ENCODE results near the gene ZACN.
"Not testable (repeated sequence)": the region's sequence is repeated elsewhere in the genome, so short reads cannot be mapped to it uniquely, and the experiment has no call there.

The ZACN gene

DNA sequence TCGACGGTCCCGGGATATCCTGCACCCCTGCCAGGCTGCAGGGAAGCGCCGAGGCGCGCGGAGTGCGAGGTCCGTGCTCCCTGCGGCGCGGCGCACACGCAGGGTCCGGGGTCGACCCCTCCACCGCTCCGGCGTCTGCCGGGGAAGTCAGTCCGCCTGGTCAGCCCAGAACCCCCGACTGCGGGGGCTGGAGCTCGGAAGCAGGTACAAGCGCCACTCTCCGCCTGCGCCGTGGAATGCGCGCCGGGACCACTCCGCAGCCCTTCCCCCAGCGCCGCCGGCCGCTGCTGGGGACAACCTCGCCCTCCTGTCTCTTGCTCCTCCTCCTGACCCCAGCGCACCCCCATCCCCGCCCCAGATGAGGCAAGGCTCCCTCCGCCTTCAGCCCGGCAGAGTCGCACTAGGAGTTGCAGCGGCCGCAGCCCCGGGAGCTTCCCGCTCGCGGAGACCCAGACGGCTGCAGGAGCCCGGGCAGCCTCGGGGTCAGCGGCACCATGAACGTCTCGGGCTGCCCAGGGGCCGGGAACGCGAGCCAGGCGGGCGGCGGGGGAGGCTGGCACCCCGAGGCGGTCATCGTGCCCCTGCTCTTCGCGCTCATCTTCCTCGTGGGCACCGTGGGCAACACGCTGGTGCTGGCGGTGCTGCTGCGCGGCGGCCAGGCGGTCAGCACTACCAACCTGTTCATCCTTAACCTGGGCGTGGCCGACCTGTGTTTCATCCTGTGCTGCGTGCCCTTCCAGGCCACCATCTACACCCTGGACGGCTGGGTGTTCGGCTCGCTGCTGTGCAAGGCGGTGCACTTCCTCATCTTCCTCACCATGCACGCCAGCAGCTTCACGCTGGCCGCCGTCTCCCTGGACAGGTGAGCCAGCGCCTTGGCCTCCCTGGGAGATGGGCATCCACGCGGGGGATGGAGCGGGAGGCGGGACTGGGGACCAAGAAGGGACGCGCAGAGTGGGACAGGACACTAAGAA is 4.3 kb upstream of the ZACN start, which contains the start of gene GALR2:
GALR2 (plus strand) TSS at position 392 of the 974 bp plus-strand sequence; CDS start at position 495, 103 bp downstream.
- Histone ChIP-seq H3K27ac (no peak within 1 kb of the TSS), H3K4me3 (peak within 1 kb of the TSS; percentile 39)
- no peak for DNase-seq (ENCODE audit: low spot score)
- TF ChIP-seq CTCF (IDR thresholded peaks at IDR 0.05): no peak

DNA sequence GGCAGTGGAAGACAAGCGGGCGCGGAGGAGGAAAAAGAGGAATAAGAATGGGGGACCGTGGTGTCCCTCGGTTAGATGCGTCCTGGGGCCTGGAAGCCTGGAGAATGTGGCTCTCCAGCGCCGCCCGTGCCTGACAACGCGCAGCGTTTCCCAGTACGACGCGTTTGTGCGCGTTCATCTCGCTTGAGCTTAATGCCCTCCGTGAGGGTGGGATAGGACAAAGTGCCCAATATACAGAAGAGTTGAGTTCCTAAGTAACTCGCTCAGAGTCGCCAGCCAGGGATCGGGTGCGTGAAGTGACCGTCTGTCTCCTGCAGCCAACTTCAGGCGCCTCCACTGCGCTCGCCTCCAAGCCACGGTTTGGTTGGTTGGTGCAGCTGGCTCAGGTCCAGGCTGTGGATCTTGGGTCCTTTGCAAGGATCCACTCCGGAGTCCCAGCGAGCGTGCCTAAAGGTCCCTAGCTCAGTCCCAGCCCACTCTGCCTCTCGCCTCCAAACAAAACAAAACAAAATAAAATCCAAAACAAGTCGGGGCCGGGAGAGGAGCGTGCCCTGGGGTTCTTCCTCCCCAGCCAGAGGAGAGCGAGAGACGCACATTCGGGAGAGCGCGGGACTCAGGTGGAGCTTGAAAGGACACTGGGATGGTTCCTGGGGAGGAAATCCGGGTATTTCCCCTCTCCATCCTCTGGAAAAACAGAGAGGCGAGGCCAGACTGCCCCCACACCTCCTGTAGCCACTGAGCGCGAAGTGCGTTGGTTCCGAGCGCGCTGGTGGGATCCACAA is 3.4 kb upstream of the ZACN start:
- no peak for TF ChIP-seq CTCF (IDR thresholded peaks at IDR 0.05)
- DNase-seq (ENCODE audit: low spot score): no peak
- peak overlapping the region; percentile 39 for H3K4me3 ChIP-seq

GRCh38 chr17:76076146-76076764 is 2.7 kb upstream of the ZACN start:
- Histone ChIP-seq H3K27ac (no peak overlapping the region), H3K4me3 (peak overlapping the region; percentile 41)
- no peak for DNase-seq (ENCODE audit: low spot score)
- no peak for TF ChIP-seq CTCF (IDR thresholded peaks at IDR 0.05)

More for the DNA sequence above, 3.4 kb upstream of the ZACN start:
- no peak overlapping the region for H3K27ac ChIP-seq

DNA sequence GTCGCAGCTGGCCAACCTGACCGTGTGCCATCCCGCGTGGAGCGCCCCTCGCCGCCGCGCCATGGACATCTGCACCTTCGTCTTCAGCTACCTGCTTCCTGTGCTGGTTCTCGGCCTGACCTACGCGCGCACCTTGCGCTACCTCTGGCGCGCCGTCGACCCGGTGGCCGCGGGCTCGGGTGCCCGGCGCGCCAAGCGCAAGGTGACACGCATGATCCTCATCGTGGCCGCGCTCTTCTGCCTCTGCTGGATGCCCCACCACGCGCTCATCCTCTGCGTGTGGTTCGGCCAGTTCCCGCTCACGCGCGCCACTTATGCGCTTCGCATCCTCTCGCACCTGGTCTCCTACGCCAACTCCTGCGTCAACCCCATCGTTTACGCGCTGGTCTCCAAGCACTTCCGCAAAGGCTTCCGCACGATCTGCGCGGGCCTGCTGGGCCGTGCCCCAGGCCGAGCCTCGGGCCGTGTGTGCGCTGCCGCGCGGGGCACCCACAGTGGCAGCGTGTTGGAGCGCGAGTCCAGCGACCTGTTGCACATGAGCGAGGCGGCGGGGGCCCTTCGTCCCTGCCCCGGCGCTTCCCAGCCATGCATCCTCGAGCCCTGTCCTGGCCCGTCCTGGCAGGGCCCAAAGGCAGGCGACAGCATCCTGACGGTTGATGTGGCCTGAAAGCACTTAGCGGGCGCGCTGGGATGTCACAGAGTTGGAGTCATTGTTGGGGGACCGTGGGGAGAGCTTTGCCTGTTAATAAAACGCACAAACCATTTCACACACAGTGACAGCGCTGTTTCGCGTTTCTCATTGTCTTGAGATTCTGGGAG is 2.0 kb upstream of the ZACN start:
- Histone ChIP-seq H3K4me3 (peak overlapping the region; percentile 41), H3K27ac (no peak overlapping the region)
- TF ChIP-seq CTCF (IDR thresholded peaks at IDR 0.05): no peak
- DNase-seq (ENCODE audit: low spot score): no peak

- TF ChIP-seq CTCF (IDR thresholded peaks at IDR 0.05): no peak
- DNase-seq (ENCODE audit: low spot score): no peak
- no peak overlapping the region for H3K4me3 ChIP-seq
- H3K27ac ChIP-seq: no peak overlapping the region
These were observed 1.3 kb upstream of the ZACN start for GRCh38 chr17:76077584-76078110.

DNA sequence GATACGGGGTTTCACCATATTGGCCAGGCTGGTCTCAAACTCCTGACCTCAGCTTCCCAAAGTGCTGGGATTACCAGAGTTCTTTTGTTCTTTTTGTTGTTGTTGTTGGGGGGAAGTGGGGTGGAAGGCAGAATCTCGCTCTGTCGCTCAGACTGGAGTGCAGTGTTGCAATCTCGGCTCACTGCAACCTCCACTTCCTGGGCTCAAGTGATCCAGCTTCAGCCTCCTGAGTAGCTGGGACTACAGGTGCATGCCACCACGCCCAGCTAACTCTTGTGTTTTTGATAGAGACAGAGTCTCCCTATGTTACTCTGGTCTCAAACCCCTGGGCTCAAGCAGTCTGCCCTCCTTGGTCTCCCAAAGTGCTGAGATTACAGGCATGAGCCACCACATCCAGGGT is 612 bp upstream of the ZACN start:
- H3K27ac ChIP-seq; DNase-seq (ENCODE audit: low spot score); H3K4me3 ChIP-seq: not testable (repeated sequence)
